IMR-90 (cell line): ENCODE data around the gene SH3BGRL. TPM values are rescaled to one million over a fixed set of nuclear protein-coding genes. Genes with fewer than 3 reads are reported as not detected.

Experiments used
- ATAC-seq: fragments of 200-7000 bp; cut with Tn5 transposase; 2 replicates; pipeline ENCODE4 v1.9.1; 2020; ENCODE audit warnings: low read depth, mild to moderate bottlenecking, moderate library complexity
- BruUV-seq: library from RNA; stranded (reverse); fragments of 400-500 nt; replicated peaks from 2 replicates; lab custom pipeline; 2021; lab: Mats Ljungman, UMichigan
- CTCF ChIA-PET: fragments of 300-600 bp; formaldehyde crosslinking; extraction: SDS; loops from one replicate; lab custom pipeline; 2021; ENCODE audit warnings: antibody characterized with exemption; lab: Yijun Ruan, JAX
- POLR2A ChIA-PET: fragments of 300-600 bp; sonication (Branson Sonifier 250); formaldehyde crosslinking; loops from one replicate; lab custom pipeline; 2022; ENCODE audit warnings: antibody characterized with exemption; ENCODE audit not compliant: unreplicated experiment; lab: Charles Lee
- DNase-seq: peaks from one replicate; pipeline ENCODE4 v3.0.0; 2013
- H2AFZ ChIP-seq: replicated peaks from 2 replicates; pipeline ENCODE3; 2013; ENCODE audit warnings: low read length, mild to moderate bottlenecking; ENCODE audit not compliant: poor library complexity
- H2AK5ac ChIP-seq: 2 replicates; pipeline ENCODE4 v1.6.1; 2013; ENCODE audit warnings: low read depth, low read length, inconsistent platforms
- H2AK9ac ChIP-seq: replicated peaks from 2 replicates; pipeline ENCODE3; 2013; ENCODE audit warnings: mild to moderate bottlenecking, low read depth, low read length, moderate library complexity; ENCODE audit not compliant: poor library complexity
- H2BK120ac ChIP-seq: 2 replicates; pipeline ENCODE4 v1.6.1; 2013; ENCODE audit warnings: low read depth, low read length, inconsistent platforms
- H2BK15ac ChIP-seq: 3 replicates; pipeline ENCODE4 v1.6.1; 2013; ENCODE audit warnings: low read depth, low read length, inconsistent platforms
- H2BK20ac ChIP-seq: 2 replicates; pipeline ENCODE4 v1.6.1; 2013; ENCODE audit warnings: low read depth, mild to moderate bottlenecking, inconsistent platforms, low read length, moderate library complexity
- H2BK5ac ChIP-seq: 2 replicates; pipeline ENCODE4 v1.6.1; 2013; ENCODE audit warnings: mild to moderate bottlenecking, low read depth, low read length, inconsistent platforms; ENCODE audit not compliant: poor library complexity, severe bottlenecking
- H3K14ac ChIP-seq: replicated peaks from 2 replicates; pipeline ENCODE4 v1.6.1; 2013; ENCODE audit warnings: low read depth, low read length, inconsistent platforms
- H3K18ac ChIP-seq: 2 replicates; pipeline ENCODE4 v1.6.1; 2013; ENCODE audit warnings: low read depth, low read length, control low read depth
- H3K23ac ChIP-seq: 2 replicates; pipeline ENCODE4 v1.6.1; 2013; ENCODE audit warnings: low read depth, low read length, inconsistent platforms
- H3K27ac ChIP-seq: 2 replicates; pipeline ENCODE4 v1.5.1; 2013; ENCODE audit warnings: mild to moderate bottlenecking, control low read depth, low read length; ENCODE audit not compliant: insufficient read depth
- H3K27me3 ChIP-seq: 2 replicates; pipeline ENCODE4 v1.6.1; 2013; ENCODE audit warnings: low read length; ENCODE audit not compliant: control insufficient read depth, insufficient read depth
- H3K36me3 ChIP-seq: 2 replicates; pipeline ENCODE4 v1.6.1; 2013; ENCODE audit warnings: low read length, mixed read lengths; ENCODE audit not compliant: control insufficient read depth, insufficient read depth
- H3K4ac ChIP-seq: 2 replicates; pipeline ENCODE4 v1.6.1; 2013; ENCODE audit warnings: low read depth, low read length, inconsistent platforms
- H3K4me1 ChIP-seq: 2 replicates; pipeline ENCODE4 v1.6.1; 2013; ENCODE audit warnings: low read length, mixed read lengths; ENCODE audit not compliant: control insufficient read depth, insufficient read depth
- H3K4me2 ChIP-seq: 2 replicates; pipeline ENCODE4 v1.6.1; 2013; ENCODE audit warnings: low read depth, mild to moderate bottlenecking, control low read depth, low read length, moderate library complexity
- H3K4me3 ChIP-seq: 2 replicates; pipeline ENCODE4 v1.5.1; 2013; ENCODE audit warnings: low read depth, mild to moderate bottlenecking, control low read depth, low read length, moderate library complexity; ENCODE audit not compliant: insufficient read depth
- H3K56ac ChIP-seq: 2 replicates; pipeline ENCODE4 v1.6.1; 2013; ENCODE audit warnings: low read length, inconsistent platforms; ENCODE audit not compliant: insufficient read depth; ENCODE audit errors: extremely low read depth
- H3K79me1 ChIP-seq, 2 experiments: 2 replicates each; pipeline ENCODE4 v1.6.1; 2013; ENCODE audit warnings: low read length in 2 of 2, inconsistent platforms in 1 of 2, low read depth in 1 of 2
- H3K9ac ChIP-seq: 2 replicates; pipeline ENCODE4 v1.6.1; 2013; ENCODE audit warnings: low read depth, low read length, control low read depth
- H3K9me1 ChIP-seq: 2 replicates; pipeline ENCODE4 v1.6.1; 2013; ENCODE audit warnings: low read length, inconsistent platforms; ENCODE audit not compliant: insufficient read depth
- H3K9me3 ChIP-seq: 2 replicates; pipeline ENCODE4 v1.6.1; 2013; ENCODE audit warnings: low read length; ENCODE audit not compliant: control insufficient read depth, insufficient read depth
- H4K20me1 ChIP-seq: 2 replicates; pipeline ENCODE4 v1.6.1; 2013; ENCODE audit warnings: low read length, inconsistent platforms; ENCODE audit not compliant: insufficient read depth
- H4K5ac ChIP-seq: 2 replicates; pipeline ENCODE4 v1.6.1; 2013; ENCODE audit warnings: mild to moderate bottlenecking, low read depth, low read length, control low read depth
- H4K8ac ChIP-seq, 2 experiments: 2 replicates each; pipeline ENCODE4 v1.6.1; 2013; ENCODE audit warnings: low read depth in 2 of 2, low read length in 2 of 2, control low read depth in 1 of 2, inconsistent platforms in 1 of 2
- H4K91ac ChIP-seq: 2 replicates; pipeline ENCODE4 v1.6.1; 2013; ENCODE audit warnings: low read depth, low read length, inconsistent platforms; ENCODE audit not compliant: insufficient read depth
- MAFK ChIP-seq: IDR thresholded peaks from 2 replicates; pipeline ENCODE4 v1.6.1; 2012; ENCODE audit warnings: low read depth, low read length, improper control_type of control experiment
- MXI1 ChIP-seq: IDR thresholded peaks from 2 replicates; pipeline ENCODE4 v1.6.1; 2012; ENCODE audit warnings: low read depth, mild to moderate bottlenecking, low read length, moderate library complexity, borderline replicate concordance
- RAD21 ChIP-seq: IDR thresholded peaks from 2 replicates; pipeline ENCODE4 v1.6.1; 2012; ENCODE audit warnings: low read length, improper control_type of control experiment
- RFX5 ChIP-seq: IDR thresholded peaks from 2 replicates; pipeline ENCODE4 v1.8.0; 2012; ENCODE audit warnings: low read depth, mild to moderate bottlenecking, low read length, moderate library complexity
- USF2 ChIP-seq: fragments of 150-350 bp; IDR thresholded peaks from 2 replicates; pipeline ENCODE4 v1.6.1; 2017; ENCODE audit warnings: mild to moderate bottlenecking, antibody characterized with exemption, low read length, low read depth
- WGBS, 2 experiments: methylation state at CpG; one replicate each; pipeline versions ENCODE4 v1.1.5 to v1.1.7; 2013; ENCODE audit warnings: missing lambda C conversion rate in 2 of 2; ENCODE audit not compliant: insufficient read length in 1 of 2; ENCODE audit errors: extremely low coverage in 2 of 2; 5-methylcytosine and 5-hydroxymethylcytosine counted together
- dilution Hi-C: fragments of 300-500 bp; cut with HindIII; formaldehyde crosslinking; loops from one replicate; pipeline ENCODE4 v1.14.3; 2018; ENCODE audit warnings: low sequenced_read_pairs; ENCODE audit not compliant: unreplicated experiment
- in situ Hi-C: fragments of 300-500 bp; cut with MboI; formaldehyde crosslinking; loops from 3 replicates; pipeline ENCODE4 v1.14.3; 2019; ENCODE audit warnings: low sequenced_read_pairs, inconsistent platforms, mixed read lengths
- intact Hi-C: fragments of 100-400 bp; cut with micrococcal nuclease; formaldehyde crosslinking; loops from 2 replicates; pipeline ENCODE4 v1.10.0; 2022
- polyA plus RNA-seq, 3 experiments: library from polyadenylated mRNA; depleted of rRNA; stranded (reverse); fragments of >200 nt; gene quantifications; 2 replicates each; pipeline ENCODE4 v1.2.3, GENCODE V29; 2012; ENCODE audit warnings: low replicate concordance in 1 of 3
- total RNA-seq: library from RNA; depleted of rRNA; stranded (reverse); fragments of >200 nt; gene quantifications from 2 replicates; pipeline ENCODE4 v1.2.3, GENCODE V29; 2012

The SH3BGRL gene
- total and polyA plus RNA-seq, 2 of the 4 experiments (the other 2 are of a cell fraction): 50.7 to 110 TPM

GRCh38 chrX:81305240-81305639, 103.3 kb downstream of the SH3BGRL start:
- no peaks in the 10 kb centered on the region for H3K27me3 ChIP-seq
- WGBS, 2 experiments: no CpG with 5 or more reads among the region's 1 CpG
- H3K9ac ChIP-seq: no peak overlapping the region
- H3K23ac ChIP-seq: no peak overlapping the region
- H3K36me3 ChIP-seq: no peaks in the 10 kb centered on the region
- no peaks in the 10 kb centered on the region for H3K9me3 ChIP-seq
- ATAC-seq (no peak), DNase-seq (no peak)
- no peak overlapping the region for H4K8ac ChIP-seq
- POLR2A ChIA-PET: no interaction called here
- no peak overlapping the region for H3K4ac ChIP-seq
- no peak overlapping the region for H2AFZ ChIP-seq
- H2BK5ac ChIP-seq: no peak overlapping the region
- H2BK20ac ChIP-seq: no peak overlapping the region
- H2BK15ac ChIP-seq: no peak overlapping the region
- TF ChIP-seq USF2: no peak
- no peak for TF ChIP-seq MXI1
- TF ChIP-seq RFX5: no peak
- no peak for TF ChIP-seq RAD21
- peak; percentile 65; the same call in 1 of the 2 replicates for TF ChIP-seq MAFK
- no peak overlapping the region for H4K5ac ChIP-seq
- BruUV-seq: no TSS peak
- CTCF ChIA-PET: no interaction called here
- in situ Hi-C loops: no loop called here
- H3K14ac ChIP-seq: no peak overlapping the region
- no peaks in the 10 kb centered on the region for H3K4me1 ChIP-seq
- intact Hi-C loops: no loop called here
- no peak overlapping the region for H3K18ac ChIP-seq
- no peaks in the 10 kb centered on the region for H3K9me1 ChIP-seq
- no peaks in the 10 kb centered on the region for H4K20me1 ChIP-seq
- no peak overlapping the region for H2AK9ac ChIP-seq
- dilution Hi-C loops: no loop called here
- H4K91ac ChIP-seq: no peak overlapping the region
- H3K56ac ChIP-seq: no peak overlapping the region
- no peak overlapping the region for H3K4me2 ChIP-seq
- no peak overlapping the region for H3K27ac ChIP-seq
- no peak overlapping the region for H3K4me3 ChIP-seq
- no peak overlapping the region for H2AK5ac ChIP-seq
- no peak overlapping the region for H2BK120ac ChIP-seq
- no peaks in the 10 kb centered on the region for H3K79me1 ChIP-seq
